Left ventricle myocardium inferior (tissue), 1 donor: ENCODE results near the gene CDC42SE1. TPM values are rescaled to one million over a fixed set of nuclear protein-coding genes. Genes with fewer than 3 reads are reported as not detected.

Source experiments
- DNase-seq: peaks from one replicate; pipeline ENCODE4 v3.0.0-alpha.2; 2020
- H3K27ac ChIP-seq: fragments of 200-600 bp; replicated peaks from 2 replicates; pipeline ENCODE4 v1.8.0; 2021
- H3K27me3 ChIP-seq: fragments of 200-600 bp; 2 replicates; pipeline ENCODE4 v1.8.0; 2021; ENCODE audit warnings: low read depth
- H3K36me3 ChIP-seq: fragments of 200-600 bp; 2 replicates; pipeline ENCODE4 v1.8.0; 2021
- H3K4me1 ChIP-seq: fragments of 200-600 bp; 2 replicates; pipeline ENCODE4 v1.8.0; 2021
- H3K4me3 ChIP-seq: fragments of 200-600 bp; 2 replicates; pipeline ENCODE4 v1.8.0; 2021; ENCODE audit warnings: mild to moderate bottlenecking, moderate library complexity
- H3K9me3 ChIP-seq: fragments of 200-600 bp; replicated peaks from 2 replicates; pipeline ENCODE4 v1.8.0; 2021
- intact Hi-C: fragments of 100-400 bp; cut with micrococcal nuclease; formaldehyde crosslinking; loops from one replicate; pipeline ENCODE4 v1.11.0; 2022
- total RNA-seq: library from RNA; stranded (reverse); fragmentation: NEBNext Ultra II Directional; extraction: Animal tissue kit (Norgen Biotek cat#: 25700); gene quantifications from one replicate; pipeline ENCODE4 v1.2.1, GENCODE V29; 2021
- TF ChIP-seq, protein P1 (sequence below): fragments of 200-600 bp; IDR thresholded peaks from 2 replicates; pipeline ENCODE4 v1.8.0; 2021; ENCODE audit warnings: antibody characterized with exemption, mild to moderate bottlenecking, borderline replicate concordance
- donor health status: DM: no; HTN: yes; CAD: no; lungs with severe emphysema.

The CDC42SE1 gene
- total RNA-seq, 1 donor from 2014 or later, result 24.8 TPM

DNA sequence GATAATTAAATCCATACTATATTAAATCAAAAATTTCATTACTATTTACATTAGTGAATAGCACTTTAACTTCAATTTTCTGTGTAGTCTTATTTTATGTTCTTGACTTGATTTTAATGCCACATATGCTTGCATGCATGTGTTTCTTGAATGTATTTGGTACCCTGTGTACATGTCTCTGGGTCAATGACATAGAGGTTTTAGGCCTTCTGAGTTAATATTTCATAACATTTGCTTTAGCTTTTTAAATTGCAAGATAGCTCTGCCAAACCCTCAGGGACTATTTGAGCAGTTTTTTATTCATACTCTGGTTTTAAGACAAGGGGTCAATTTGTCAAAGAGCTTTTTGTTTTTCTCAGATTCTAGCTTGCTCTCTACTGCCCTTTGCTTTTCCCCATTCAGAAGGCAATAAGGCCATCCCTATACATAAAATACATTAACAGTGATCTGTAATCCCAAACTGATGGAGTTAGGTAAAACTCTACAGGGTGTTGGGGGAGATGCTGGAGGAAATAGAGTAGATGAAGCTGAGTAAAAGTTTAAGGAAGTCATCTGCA lies 5.7 kb upstream of the CDC42SE1 start:
- H3K36me3 ChIP-seq, result no peaks in the 10 kb centered on the region
- no peak overlapping the region for H3K4me3 ChIP-seq
- H3K27ac ChIP-seq, result no peak overlapping the region
- intact Hi-C loops, result loop anchor here (10.0 kb wide), 1 partner anchor 60 kb away; the partner anchor contains the start of genes MINDY1 and PRUNE1
- no peaks in the 10 kb centered on the region for H3K9me3 ChIP-seq
- peaks cover 15% of the 10 kb centered on the region for H3K4me1 ChIP-seq
- TF ChIP-seq, protein P1, sequence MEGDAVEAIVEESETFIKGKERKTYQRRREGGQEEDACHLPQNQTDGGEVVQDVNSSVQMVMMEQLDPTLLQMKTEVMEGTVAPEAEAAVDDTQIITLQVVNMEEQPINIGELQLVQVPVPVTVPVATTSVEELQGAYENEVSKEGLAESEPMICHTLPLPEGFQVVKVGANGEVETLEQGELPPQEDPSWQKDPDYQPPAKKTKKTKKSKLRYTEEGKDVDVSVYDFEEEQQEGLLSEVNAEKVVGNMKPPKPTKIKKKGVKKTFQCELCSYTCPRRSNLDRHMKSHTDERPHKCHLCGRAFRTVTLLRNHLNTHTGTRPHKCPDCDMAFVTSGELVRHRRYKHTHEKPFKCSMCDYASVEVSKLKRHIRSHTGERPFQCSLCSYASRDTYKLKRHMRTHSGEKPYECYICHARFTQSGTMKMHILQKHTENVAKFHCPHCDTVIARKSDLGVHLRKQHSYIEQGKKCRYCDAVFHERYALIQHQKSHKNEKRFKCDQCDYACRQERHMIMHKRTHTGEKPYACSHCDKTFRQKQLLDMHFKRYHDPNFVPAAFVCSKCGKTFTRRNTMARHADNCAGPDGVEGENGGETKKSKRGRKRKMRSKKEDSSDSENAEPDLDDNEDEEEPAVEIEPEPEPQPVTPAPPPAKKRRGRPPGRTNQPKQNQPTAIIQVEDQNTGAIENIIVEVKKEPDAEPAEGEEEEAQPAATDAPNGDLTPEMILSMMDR, result no peak
- DNase-seq, result no peak
- no peaks in the 10 kb centered on the region for H3K27me3 ChIP-seq

DNA sequence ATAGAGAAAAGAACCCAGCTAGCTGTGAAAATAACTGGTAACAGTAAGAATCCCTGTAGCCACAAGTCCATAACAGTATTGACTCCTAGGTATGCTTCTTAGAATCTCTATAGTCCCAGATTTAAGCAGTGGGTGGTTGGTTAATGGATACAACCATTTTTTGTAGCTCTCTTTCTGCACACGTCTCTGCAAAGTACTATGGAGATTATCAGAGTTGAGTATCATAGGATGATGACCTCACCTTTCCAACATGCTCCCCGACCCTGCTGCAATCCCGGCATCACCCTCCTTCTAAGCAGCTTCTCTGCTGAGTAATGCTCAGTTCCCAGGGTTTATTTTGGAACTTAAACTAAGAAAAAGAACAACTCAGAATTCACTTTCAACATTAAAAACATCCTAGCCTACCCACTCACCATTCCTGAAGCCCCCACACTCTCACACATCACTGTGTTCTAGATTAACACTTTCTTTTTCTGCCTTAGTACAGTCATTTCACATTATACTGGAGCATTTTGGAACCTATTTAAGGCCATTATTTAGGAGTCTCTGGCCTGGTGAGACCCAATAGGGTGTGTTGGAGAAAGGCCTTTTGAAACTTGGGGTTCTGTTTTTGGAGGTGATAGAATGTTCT lies 3.4 kb upstream of the CDC42SE1 start:
- Histone ChIP-seq H3K9me3 (no peaks in the 10 kb centered on the region), H3K36me3 (no peaks in the 10 kb centered on the region), H3K4me1 (peaks cover 28% of the 10 kb centered on the region), H3K4me3 (no peak overlapping the region), H3K27ac (peak overlapping the region; percentile 2), H3K27me3 (no peaks in the 10 kb centered on the region)
- DNase-seq, result no peak
- intact Hi-C loops, result loop anchor here (10.0 kb wide), 1 partner anchor 58 kb away; the partner anchor contains the start of genes MINDY1 and PRUNE1
- TF ChIP-seq, protein P1, result no peak

DNA sequence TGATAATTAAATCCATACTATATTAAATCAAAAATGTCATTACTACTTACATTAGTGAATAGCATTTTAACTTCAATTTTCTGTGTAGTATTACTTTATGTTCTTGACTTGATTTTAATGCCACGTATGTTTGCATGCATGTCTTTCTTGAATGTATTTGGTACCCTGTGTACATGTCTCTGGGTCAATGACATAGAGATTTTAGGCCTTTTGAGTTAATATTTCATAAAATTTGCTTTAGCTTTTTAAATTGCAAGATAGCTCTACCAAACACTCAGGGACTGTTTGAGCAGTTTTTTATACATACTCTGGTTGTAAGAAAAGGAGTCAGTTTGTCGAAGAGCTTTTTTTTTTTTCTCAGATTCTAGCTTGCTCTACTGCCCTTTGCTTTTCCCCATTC lies 2.3 kb upstream of the CDC42SE1 start:
- Histone ChIP-seq H3K4me1 (peaks cover 39% of the 10 kb centered on the region), H3K9me3 (no peaks in the 10 kb centered on the region), H3K27ac (no peak overlapping the region), H3K27me3 (no peaks in the 10 kb centered on the region), H3K36me3 (no peaks in the 10 kb centered on the region), H3K4me3 (peak overlapping the region; percentile 92)
- intact Hi-C loops, result loop anchor here (10.0 kb wide), 1 partner anchor 57 kb away; the partner anchor contains the start of genes MINDY1 and PRUNE1
- TF ChIP-seq, protein P1, result no peak
- no peak for DNase-seq

DNA sequence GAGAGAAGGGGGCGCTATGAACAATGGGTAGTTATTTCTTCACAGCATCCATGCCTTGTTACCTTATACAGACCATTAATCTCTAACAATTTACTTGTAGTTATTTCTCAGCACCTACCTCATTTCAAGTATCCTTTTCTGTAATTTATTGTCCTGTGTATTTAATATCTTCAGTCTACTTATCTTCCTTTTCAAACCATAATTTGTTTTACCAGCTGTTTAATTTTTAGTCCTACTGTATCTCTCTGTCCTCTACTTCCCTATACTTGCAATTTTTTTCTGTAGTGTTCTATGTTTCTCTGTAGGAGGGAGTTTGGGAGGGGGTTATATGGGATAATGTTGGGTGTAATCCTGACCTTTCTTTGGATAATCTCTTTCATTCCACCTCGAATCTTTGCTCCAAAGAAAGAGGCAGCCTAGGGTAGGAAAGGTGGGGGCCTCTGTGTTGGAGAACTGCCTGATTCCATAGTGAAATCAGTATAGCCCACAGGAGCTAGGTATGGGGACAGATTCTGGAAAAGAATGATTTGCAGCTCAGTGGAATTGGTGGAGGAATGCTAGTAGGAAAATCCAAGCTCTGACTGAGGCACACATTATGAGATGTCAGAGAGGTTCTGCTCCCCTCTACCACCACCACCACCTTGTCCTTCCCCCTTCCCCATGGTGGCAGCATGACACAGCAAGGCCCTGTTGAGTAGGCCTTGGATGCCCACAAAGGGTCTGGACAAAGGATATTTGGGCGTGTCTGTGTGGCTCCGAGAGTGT lies 1.4 kb upstream of the CDC42SE1 start:
- Histone ChIP-seq H3K27me3 (no peaks in the 10 kb centered on the region), H3K27ac (peak overlapping the region; percentile 96)
- intact Hi-C loops, result loop anchor here (10.0 kb wide), 1 partner anchor 56 kb away; the partner anchor contains the start of genes MINDY1 and PRUNE1

More for the DNA sequence above, 1.4 kb upstream of the CDC42SE1 start:
- peaks cover 48% of the 10 kb centered on the region for H3K4me1 ChIP-seq
- TF ChIP-seq, protein P1, result no peak
- H3K9me3 ChIP-seq, result no peaks in the 10 kb centered on the region
- H3K36me3 ChIP-seq, result peaks cover 4% of the 10 kb centered on the region
- peak overlapping the region; percentile 92 for H3K4me3 ChIP-seq
- DNase-seq, result no peak
